Osteocyte (in vitro differentiated cells): Measurements from ENCODE around the gene DST. TPM values are rescaled to one million over a fixed set of nuclear protein-coding genes. Genes with fewer than 3 reads are reported as not detected.

Source experiments
- DNase-seq: peaks from one replicate; pipeline ENCODE4 v3.0.0; 2021; ENCODE audit warnings: mixed read lengths; ENCODE audit not compliant: unreplicated experiment; ENCODE audit errors: extremely low spot score
- H3K27ac Mint-ChIP-seq: one replicate; pipeline ENCODE4 v1.8.0; 2021; ENCODE audit warnings: mild to moderate bottlenecking, mixed read lengths; ENCODE audit not compliant: unreplicated experiment
- H3K27me3 Mint-ChIP-seq: one replicate; pipeline ENCODE4 v1.8.0; 2021; ENCODE audit warnings: mixed read lengths; ENCODE audit not compliant: unreplicated experiment
- H3K36me3 Mint-ChIP-seq: one replicate; pipeline ENCODE4 v1.8.0; 2021; ENCODE audit warnings: mixed read lengths; ENCODE audit not compliant: unreplicated experiment
- H3K4me1 Mint-ChIP-seq: one replicate; pipeline ENCODE4 v1.8.0; 2021; ENCODE audit warnings: mixed read lengths; ENCODE audit not compliant: unreplicated experiment
- H3K4me3 Mint-ChIP-seq: one replicate; pipeline ENCODE4 v1.8.0; 2021; ENCODE audit warnings: mild to moderate bottlenecking, moderate library complexity, mixed read lengths; ENCODE audit not compliant: unreplicated experiment
- H3K9me3 Mint-ChIP-seq: one replicate; pipeline ENCODE4 v1.8.0; 2021; ENCODE audit warnings: mixed read lengths; ENCODE audit not compliant: unreplicated experiment
- CTCF ChIP-seq: fragments of 200-600 bp; sonication (generic); IDR thresholded peaks from 2 replicates; pipeline ENCODE4 v1.5.0; 2021; ENCODE audit warnings: antibody characterized with exemption, mild to moderate bottlenecking, moderate library complexity
- total RNA-seq: library from RNA; stranded (reverse); gene quantifications from 2 replicates; pipeline ENCODE4 v1.2.1, GENCODE V29; 2021

DST gene
- total RNA-seq, 1 donor from 2014 or later: 240 TPM

- TF ChIP-seq CTCF: no peak
- Mint-ChIP-seq H3K27me3 (no peaks in the 10 kb centered on the region), H3K4me1 (no peaks in the 10 kb centered on the region), H3K36me3 (peaks cover 23% of the 10 kb centered on the region), H3K27ac (no peak overlapping the region), H3K4me3 (no peak overlapping the region), H3K9me3 (no peaks in the 10 kb centered on the region)
- DNase-seq: no peak
These were observed 67.0 kb downstream of the DST start for GRCh38 chr6:56575736-56576135.

- Mint-ChIP-seq H3K9me3 (no peaks in the 10 kb centered on the region), H3K4me3 (no peak overlapping the region), H3K27me3 (no peaks in the 10 kb centered on the region), H3K4me1 (peaks cover 3% of the 10 kb centered on the region), H3K27ac (no peak overlapping the region), H3K36me3 (peaks cover 24% of the 10 kb centered on the region)
- no peak for DNase-seq
- TF ChIP-seq CTCF: no peak
These were observed 68.4 kb downstream of the DST start for GRCh38 chr6:56574292-56574691.

- Mint-ChIP-seq H3K4me1 (peaks cover 3% of the 10 kb centered on the region), H3K9me3 (no peaks in the 10 kb centered on the region), H3K36me3 (peaks cover 18% of the 10 kb centered on the region), H3K4me3 (no peak overlapping the region), H3K27ac (no peak overlapping the region), H3K27me3 (no peaks in the 10 kb centered on the region)
- no peak for DNase-seq
- TF ChIP-seq CTCF: no peak
These were observed 69.1 kb downstream of the DST start for GRCh38 chr6:56573624-56574023.

- Mint-ChIP-seq H3K27ac (no peak overlapping the region), H3K27me3 (no peaks in the 10 kb centered on the region), H3K9me3 (no peaks in the 10 kb centered on the region), H3K4me3 (no peak overlapping the region), H3K36me3 (peaks cover 18% of the 10 kb centered on the region), H3K4me1 (peaks cover 7% of the 10 kb centered on the region)
- DNase-seq: no peak
- no peak for TF ChIP-seq CTCF
These were observed 69.8 kb downstream of the DST start for GRCh38 chr6:56572788-56573471.

- Mint-ChIP-seq H3K36me3 (peaks cover 17% of the 10 kb centered on the region), H3K27me3 (no peaks in the 10 kb centered on the region), H3K27ac (no peak overlapping the region), H3K9me3 (no peaks in the 10 kb centered on the region), H3K4me1 (peaks cover 8% of the 10 kb centered on the region), H3K4me3 (no peak overlapping the region)
- no peak for DNase-seq
- no peak for TF ChIP-seq CTCF
These were observed 71.1 kb downstream of the DST start for GRCh38 chr6:56571605-56572004.
